Skeletal muscle cell (primary cell): ENCODE data around the gene MEIOB.
A peak's percentile ranks its signal among the peaks of the same experiment; 100 is the strongest.
"Not testable (repeated sequence)": the region's sequence is repeated elsewhere in the genome, so short reads cannot be mapped to it uniquely, and the experiment has no call there.

Experiments
- DNase-seq: peaks from one replicate; pipeline ENCODE4 v3.0.0-alpha.2; 2010; ENCODE audit warnings: low read depth
- H3K4me3 ChIP-seq: 2 replicates; pipeline ENCODE4 v1.5.1; 2011; ENCODE audit warnings: low read depth, mild to moderate bottlenecking, control low read depth, low read length, moderate library complexity

The MEIOB gene

GRCh38 chr16:1884155-1884760 lies 12.3 kb upstream of the MEIOB start:
- no peak overlapping the region for H3K4me3 ChIP-seq
- DNase-seq: no peak

GRCh38 chr16:1881172-1881571 lies 9.2 kb upstream of the MEIOB start:
- H3K4me3 ChIP-seq, DNase-seq: not testable (repeated sequence)

- DNase-seq: no peak
- H3K4me3 ChIP-seq: no peak overlapping the region
Observed at GRCh38 chr16:1879477-1879876, 7.5 kb upstream of the MEIOB start.

- no peak overlapping the region for H3K4me3 ChIP-seq
- no peak for DNase-seq
Observed at GRCh38 chr16:1878256-1878655, 6.3 kb upstream of the MEIOB start.

GRCh38 chr16:1877804-1878203 lies 5.8 kb upstream of the MEIOB start:
- DNase-seq: no peak
- H3K4me3 ChIP-seq: no peak overlapping the region

GRCh38 chr16:1877089-1877488 lies 5.1 kb upstream of the MEIOB start:
- no peak for DNase-seq

GRCh38 chr16:1876468-1876867 lies 4.5 kb upstream of the MEIOB start:
- DNase-seq: no peak
- no peak overlapping the region for H3K4me3 ChIP-seq

More at GRCh38 chr16:1877089-1877488, 5.1 kb upstream of the MEIOB start:
- H3K4me3 ChIP-seq: no peak overlapping the region

- H3K4me3 ChIP-seq, DNase-seq: not testable (repeated sequence)
Observed at GRCh38 chr16:1876066-1876465, 4.1 kb upstream of the MEIOB start.

GRCh38 chr16:1874854-1875253 lies 2.9 kb upstream of the MEIOB start:
- DNase-seq: no peak
- no peak overlapping the region for H3K4me3 ChIP-seq

- peak; percentile 27 for DNase-seq
- H3K4me3 ChIP-seq: no peak overlapping the region
Observed at GRCh38 chr16:1870365-1871082, 1.4 kb downstream of the MEIOB start.

GRCh38 chr16:1865902-1866690 lies 5.9 kb downstream of the MEIOB start:
- no peak overlapping the region for H3K4me3 ChIP-seq
- DNase-seq: no peak

- no peak for DNase-seq
- H3K4me3 ChIP-seq: no peak overlapping the region
Observed at GRCh38 chr16:1863681-1864460, 8.1 kb downstream of the MEIOB start.

- H3K4me3 ChIP-seq: no peak overlapping the region
- no peak for DNase-seq
Observed at GRCh38 chr16:1862394-1862793, 9.6 kb downstream of the MEIOB start.

GRCh38 chr16:1861730-1862129 lies 10.2 kb downstream of the MEIOB start:
- no peak overlapping the region for H3K4me3 ChIP-seq
- DNase-seq: no peak

GRCh38 chr16:1859650-1860049 lies 12.3 kb downstream of the MEIOB start:
- no peak overlapping the region for H3K4me3 ChIP-seq
- no peak for DNase-seq

- no peak overlapping the region for H3K4me3 ChIP-seq
- no peak for DNase-seq
Observed at GRCh38 chr16:1858189-1858865, 13.6 kb downstream of the MEIOB start.

- no peak for DNase-seq
- no peak overlapping the region for H3K4me3 ChIP-seq
Observed at GRCh38 chr16:1857433-1858097, 14.4 kb downstream of the MEIOB start.

- no peak overlapping the region for H3K4me3 ChIP-seq
- DNase-seq: no peak
Observed at GRCh38 chr16:1851793-1852192, 20.2 kb downstream of the MEIOB start.

- H3K4me3 ChIP-seq: no peak overlapping the region
- no peak for DNase-seq
Observed at GRCh38 chr16:1850981-1851380, 21.0 kb downstream of the MEIOB start.
